HG03342 (cell line): ENCODE measurements around the gene GPSM1.
"Not testable (repeated sequence)": the region's sequence is repeated elsewhere in the genome, so short reads cannot be mapped to it uniquely, and the experiment has no call there.

Experiments used
- ATAC-seq: cut with Tn5 transposase; IDR thresholded peaks from one replicate; pipeline ENCODE4 v1.9.1; 2021; ENCODE audit warnings: mild to moderate bottlenecking, moderate library complexity; ENCODE audit not compliant: unreplicated experiment

Gene GPSM1

DNA sequence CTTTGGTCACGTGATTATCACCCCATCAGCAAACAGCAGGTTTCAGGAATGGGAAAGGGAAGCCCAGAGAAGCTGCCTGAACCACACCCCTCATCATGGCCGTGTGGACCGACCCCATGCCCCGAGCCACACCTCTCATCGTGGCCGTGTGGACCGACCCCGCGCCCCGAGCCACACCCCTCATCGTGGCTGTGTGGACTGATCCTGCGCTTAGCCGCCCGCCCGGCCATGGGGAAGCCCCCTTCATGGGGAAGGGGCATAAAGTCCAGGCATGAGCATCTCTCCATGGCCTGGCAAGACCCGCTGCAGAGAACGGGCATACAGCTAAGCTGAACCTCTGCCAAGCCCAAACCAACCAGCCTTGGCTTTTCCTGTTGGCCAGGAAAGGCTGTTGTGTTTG lies 66.2 kb downstream of the GPSM1 start:
- no peak for ATAC-seq

DNA sequence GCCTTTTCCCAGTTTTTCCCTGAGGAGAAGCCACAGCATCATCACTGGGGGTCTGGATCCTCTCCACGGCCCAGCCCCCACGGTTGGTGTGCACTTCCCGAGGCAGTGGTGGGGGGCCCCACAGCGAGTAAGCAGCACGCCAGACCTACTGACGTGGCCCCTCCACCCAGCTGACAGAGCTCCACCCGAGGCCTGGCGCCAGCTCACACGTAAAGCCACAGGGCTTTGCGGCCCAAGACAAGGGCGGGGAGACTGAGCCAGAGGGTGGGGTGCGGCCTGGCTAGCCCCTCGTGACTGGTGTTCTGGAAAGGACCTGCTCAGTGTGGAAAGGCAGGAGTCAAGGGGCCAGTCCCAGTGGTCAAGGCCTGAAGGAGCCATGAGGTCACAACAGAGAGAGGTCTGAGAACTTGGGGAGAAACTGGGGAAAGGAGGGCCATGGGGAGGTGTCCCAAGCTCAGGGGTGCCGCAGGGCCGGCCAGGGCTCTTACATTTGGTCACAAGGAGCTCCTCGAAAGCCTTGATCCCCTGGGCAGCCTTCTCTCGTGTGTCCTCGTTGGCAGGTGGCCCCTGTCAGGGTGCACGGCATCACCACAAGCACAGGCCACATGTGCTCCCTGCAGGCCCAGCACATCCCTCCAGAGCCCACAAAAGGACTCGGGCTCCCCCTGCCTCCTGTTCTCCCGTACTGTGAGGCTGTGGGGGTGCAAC lies 67.1 kb downstream of the GPSM1 start:
- no peak for ATAC-seq

DNA sequence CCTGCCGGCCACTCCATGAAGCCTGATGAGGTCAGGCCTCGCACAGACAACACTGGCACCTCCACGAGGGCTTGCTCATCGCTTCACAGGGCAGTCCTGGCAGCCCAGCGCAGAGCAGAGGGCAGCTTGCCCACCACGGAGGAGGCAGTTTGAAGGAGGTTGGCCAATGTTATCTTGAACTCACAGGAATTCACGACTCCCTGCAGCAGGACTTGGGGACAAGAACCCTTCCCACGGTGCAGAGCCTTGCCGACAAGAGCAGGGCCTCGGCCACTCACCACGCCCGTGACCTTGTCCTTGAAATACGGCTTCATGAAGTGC lies 67.6 kb downstream of the GPSM1 start:
- ATAC-seq, result no peak

DNA sequence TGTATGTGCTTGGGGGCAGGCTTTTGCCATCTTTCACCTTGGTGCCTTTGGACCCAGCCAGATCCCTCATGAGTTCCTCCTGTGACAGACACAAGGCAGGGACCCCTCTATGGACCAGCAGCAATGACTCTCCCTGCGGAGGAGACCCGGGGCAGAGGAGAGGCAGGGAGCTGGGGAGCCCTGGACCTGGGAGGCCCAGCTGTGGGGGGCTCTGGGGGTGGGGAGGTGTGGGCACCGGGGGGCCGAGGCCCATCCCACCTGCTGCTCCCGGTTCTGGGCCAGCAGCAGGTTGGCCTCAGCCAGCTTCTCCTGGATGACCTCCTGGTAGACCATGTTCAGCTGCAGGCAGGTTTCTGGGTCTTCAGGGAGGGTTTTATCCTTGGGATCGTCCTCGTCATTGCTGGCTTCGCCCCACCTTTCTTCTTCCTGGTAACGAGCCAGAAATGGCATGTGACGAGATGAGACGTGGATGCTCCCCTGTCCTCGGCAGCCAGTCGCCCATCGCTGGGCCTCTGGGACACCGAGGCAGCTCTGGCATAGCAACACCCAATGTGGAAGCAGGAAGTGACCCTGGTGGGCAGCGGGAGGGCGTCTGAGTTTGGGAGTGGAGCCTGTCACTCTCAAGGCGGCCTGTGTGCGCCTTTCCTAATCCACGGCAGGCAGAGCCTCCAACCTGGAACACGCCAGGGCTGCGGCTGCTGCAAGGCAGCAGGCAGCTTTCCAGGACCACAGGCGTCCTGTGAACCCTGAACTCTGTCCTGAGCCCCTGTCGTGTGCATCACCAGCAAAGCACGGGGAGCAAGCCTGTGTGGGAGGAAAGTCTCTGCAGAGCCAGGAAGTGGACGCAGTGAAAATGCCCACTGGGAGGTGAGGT lies 68.2 kb downstream of the GPSM1 start:
- no peak for ATAC-seq

DNA sequence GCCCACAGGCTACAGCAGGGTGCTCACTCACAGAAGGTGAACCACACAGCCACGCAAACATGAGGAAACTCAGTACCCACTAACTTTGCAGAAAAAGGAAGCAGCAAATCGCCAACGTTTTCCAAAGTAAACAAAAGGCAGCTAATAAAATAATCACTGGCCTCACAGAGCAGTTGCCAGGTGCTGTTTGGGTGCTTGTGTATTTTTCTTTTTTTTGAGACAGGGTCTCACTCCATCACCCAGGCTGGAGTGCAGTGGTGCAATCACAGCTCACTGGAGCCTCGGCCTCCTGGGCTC lies 68.8 kb downstream of the GPSM1 start:
- ATAC-seq, result no peak

DNA sequence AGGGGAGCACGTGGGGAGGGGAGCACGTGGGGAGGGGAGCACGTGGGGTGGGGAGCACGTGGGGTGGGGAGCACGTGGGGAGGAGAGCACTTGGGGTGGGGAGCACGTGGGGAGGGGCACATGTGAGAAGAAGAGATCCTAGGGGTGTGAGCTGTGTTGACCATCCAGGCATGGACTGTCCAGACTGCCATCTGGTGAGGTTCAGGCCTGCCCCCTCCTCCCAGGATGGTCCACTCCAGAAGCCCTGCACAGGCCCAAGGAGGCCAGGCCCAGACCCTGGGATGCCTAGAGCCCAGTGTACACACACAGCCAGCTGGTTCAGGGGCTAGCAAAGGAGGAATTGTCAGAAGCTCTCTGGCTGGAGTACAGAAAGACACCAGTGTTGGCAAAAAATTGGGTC lies 70.3 kb downstream of the GPSM1 start:
- no peak for ATAC-seq

DNA sequence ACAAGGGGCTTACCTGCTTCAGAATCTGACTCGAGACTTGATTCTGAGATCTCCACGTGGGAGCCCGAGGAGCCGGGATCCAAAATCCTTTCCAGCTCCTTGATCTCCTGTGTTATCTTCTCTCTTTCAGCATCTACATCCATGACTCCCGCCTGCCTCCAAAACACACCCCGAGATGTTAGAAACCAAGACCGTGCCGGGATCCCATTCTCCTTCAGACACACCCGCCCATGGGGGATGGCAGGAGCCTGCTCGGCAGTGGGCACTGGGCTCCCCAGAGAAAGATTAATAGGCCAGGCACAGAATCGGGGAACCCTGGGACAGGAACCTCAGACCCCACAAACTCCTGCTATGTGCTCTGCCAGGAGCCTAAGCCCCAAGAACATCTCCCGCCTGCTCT lies 70.9 kb downstream of the GPSM1 start:
- no peak for ATAC-seq

DNA sequence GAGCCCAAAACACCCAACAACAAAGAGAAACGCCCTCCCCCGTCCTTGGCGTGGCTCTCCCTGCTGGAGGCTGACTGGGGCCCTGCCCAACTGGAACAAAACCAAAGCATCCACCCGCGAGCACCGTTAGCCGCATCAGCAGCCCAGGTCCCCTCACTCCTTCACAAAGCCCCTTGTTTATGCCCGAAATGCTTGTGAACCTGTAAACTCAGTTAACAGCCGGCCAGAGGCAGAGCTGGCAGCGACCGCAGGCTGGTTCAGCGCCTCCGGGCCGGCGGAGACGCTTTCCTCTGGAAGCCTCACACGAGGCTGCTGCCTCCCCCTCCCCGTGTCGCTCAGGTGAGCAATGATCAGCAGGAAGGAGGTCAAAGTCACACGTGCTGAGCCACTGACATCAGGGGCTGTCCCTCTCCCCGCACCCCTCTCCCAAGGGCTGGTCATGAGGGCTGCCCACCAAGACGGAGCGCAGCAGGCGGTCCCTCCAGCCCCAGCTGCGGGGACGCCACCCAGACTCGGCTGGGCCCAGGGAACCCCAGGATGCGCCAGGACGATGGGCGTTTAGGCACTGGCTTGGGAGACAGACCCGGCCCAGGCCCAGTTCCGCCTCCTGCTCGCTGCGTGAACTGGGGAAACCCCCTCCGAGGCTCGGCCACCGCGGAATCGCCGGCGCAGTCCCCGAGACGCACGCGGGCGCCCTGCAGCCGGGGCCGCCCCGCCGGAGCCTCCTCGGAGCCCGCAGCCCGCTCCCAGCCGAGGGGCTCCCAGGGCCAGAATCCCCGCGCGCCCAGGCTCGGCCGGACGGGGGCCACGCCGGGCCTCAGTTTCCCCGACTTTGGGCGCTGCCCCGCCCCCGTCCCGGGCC lies 72.1 kb downstream of the GPSM1 start:
- ATAC-seq, result no peak

DNA sequence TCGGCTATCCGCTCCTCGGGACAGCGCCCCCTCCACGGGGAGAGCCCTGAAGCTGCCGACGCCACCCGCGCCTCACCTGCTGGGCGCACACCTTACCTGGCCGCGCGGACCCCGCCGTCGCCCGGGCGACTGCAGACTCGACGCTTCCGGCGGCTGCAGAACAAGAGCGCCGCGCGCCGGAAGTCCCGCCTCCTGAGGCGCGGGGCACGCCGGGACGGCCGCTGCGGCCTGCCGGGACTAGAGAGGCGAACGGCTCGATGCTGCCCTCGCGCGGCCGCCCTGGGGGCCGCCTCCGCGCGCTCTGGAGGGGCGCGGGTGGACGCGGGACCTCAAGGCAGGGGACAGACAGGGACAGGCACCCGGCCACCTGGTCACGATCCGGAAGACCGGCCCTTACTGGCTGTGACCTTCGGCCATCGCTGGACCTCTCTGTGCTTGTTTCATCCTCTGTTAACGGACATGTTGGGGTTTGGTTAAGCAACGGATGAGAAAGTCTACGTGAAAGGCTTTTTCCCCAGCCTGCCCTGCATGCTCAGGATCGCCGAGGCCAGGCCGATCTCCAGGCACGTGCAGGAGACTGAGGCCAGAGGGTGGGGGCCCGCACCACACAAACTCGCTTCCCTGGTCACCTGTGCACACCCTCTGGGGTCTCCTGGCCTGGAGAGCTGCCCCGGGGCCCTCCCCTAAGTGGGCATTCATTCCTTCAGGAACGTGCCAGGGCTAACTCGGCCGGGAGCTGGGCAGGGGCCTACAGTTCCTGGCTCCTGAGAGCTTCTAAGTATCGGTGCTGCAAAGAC lies 72.9 kb downstream of the GPSM1 start, which contains the start of gene SNAPC4:
TSS of gene SNAPC4 (minus strand) at position 133 of the 797 bp plus-strand sequence. CDS start 1,742 bp downstream, outside the sequence.
- ATAC-seq, result peak; percentile 70

DNA sequence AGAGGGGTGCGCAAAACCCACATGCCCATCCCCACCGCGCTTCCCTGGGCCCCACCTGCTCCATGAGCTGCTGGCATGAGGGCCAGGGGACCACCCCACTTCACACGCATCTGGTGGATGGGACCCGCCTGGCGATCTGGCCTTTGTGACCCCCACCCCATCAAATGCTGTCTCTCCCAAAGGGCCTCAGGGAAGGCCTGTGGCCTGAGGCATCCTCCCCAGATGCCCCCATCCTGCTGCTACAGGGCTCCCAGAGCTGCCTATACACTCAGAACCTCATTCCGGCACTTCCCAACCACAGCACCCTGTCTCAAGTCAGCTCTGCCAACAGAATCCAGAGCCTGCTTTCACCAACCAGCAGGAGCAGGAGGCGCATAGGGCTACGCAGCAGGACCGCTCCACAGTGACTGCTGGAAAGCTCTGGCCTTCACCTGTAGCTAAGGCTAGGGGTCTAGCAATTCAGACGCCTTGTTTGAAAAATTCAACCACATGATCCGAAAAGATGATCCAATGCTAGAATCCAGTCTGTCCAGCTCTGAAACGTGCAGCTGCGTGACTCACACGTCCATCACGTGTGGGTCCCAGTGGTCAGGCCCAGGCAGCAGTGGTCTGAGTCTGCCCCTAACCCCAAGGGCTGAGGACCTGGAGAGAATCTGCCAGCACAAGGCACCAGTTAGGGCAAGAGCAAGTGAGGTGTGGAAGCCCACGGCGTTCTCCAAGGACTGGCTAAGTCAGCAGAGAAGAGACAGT lies 74.0 kb downstream of the GPSM1 start:
- ATAC-seq, result no peak

DNA sequence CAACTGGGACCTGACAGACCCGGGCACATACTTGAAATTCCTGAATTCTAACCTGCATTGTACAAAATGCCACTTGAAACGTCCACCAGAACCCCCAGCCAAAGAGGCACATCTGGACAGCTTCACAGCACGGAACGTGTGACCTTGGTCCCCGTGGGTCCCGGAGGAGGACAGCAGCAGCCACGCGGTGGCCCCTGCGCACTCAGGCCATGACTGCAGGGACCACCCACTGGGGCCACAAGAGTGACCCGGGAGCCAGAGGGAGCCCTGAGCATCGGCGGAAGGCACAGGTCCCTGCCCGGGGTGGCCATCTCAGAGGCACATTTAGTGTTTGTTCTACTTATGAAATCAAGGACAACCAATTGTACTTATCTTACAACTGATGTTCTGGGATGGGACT lies 74.7 kb downstream of the GPSM1 start:
- ATAC-seq, result no peak

DNA sequence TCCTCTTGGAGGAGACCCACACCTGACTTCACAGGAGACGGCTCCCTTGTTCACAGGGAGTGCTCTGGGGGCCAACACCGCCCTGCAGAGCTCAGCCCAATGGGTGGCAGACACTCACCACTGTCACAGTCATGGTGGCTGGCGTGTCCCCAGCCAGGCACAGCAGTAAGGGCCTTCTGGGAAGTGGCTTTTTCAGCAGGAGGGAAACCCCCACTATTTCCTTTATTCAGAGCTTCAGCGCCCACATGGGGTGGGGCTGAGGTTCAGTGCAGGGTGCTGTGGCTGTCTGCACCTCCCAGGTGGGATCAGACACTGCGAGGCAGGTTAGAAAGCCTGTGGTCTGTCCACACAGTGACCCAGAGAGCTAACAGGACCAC lies 76.2 kb downstream of the GPSM1 start:
- no peak for ATAC-seq

DNA sequence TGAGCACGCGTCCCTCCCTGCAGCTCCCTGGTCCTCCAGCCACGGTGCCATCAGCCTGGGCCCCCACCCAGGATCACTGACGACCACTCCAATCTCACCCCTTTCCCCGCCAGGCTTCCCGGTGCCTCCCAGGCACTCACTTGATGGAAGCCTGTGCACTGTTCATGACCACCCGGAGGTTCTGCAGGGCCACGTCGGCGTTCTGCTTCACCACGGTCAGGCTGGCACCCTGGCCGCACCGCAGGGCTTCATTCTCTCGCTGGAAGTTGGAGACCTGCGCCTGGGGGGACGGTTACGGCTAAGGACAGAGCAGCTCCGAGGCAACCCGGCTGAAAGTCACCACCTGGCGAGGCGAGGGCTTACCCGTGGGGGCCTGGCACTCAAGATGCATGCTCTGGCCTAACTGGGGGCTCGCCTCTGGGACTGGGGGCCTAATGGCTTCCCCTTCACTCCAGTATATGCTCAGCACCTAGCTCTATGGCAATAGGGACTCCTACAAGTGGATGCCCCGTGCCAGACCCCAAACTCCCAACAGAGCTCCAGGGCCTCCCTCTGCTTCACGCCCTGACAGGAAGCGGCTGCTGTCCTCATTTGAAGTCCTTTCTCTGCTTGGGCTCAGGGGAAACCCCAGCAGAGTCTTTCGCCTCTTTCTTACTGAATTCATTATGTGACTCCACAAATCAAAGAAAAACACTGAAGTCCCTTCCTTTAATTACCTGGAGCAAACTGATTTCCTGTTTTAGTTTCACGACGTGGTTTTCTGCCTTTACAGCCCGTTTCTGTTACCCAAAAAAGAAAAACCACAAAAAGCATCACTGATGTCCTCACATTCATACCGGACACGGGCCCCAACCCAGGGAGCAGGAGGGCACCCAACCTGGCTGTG lies 76.8 kb downstream of the GPSM1 start:
- no peak for ATAC-seq

DNA sequence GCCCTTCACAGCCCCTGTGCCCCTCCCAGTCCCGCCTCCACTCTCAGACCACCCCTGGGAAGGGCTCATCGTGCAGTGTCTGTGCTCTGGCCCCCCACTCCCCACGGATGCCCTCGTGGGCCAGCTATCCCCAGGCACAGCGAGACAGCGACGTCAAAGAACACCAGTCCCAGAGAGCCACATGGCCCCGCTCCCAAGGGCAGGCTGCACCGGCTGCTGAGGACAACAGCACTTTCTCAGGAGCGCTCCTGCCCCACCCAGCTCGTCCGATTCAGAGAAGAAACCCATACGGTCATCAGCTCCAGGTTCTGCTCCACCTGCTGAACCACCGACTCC lies 77.4 kb downstream of the GPSM1 start:
- ATAC-seq, result no peak

DNA sequence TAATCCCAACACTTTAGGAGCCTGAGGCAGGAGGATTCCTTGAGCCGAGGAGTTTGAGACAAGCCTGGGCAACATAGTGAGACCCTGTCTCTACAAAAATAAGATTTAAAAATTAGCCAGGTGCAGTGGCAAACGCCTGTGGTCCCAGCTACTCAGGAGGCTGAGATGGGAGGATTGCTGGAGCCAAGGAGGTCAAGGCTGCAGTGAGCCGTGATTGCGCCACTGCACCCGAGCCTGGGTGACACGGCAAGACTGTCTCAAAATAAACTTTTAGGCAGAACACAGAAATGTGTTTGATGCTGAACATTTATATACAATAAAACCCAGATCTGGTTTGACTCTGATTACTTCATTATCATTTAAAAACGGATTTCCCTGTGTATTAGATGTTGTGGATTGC lies 78.1 kb downstream of the GPSM1 start:
- no peak for ATAC-seq

DNA sequence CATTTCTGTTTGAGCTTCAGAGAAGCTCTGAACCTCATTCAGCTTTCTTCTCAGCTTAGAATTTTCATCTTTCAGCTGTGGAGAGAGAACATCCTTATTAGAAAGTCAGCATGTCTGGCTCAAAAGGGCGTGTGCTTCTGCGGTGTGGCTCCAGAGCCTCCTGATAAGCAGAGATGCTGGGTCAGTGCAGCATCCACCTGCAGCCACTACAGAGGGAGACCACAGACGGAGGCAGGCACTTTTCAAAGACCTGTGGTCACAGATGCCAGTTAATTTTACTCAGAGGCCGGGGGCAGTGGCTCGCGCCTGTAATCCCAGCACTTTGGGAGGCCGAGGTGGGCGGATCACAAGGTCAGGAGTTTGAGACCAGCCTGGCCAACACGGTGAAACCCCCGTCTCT lies 78.6 kb downstream of the GPSM1 start:
- ATAC-seq, result not testable (repeated sequence)

DNA sequence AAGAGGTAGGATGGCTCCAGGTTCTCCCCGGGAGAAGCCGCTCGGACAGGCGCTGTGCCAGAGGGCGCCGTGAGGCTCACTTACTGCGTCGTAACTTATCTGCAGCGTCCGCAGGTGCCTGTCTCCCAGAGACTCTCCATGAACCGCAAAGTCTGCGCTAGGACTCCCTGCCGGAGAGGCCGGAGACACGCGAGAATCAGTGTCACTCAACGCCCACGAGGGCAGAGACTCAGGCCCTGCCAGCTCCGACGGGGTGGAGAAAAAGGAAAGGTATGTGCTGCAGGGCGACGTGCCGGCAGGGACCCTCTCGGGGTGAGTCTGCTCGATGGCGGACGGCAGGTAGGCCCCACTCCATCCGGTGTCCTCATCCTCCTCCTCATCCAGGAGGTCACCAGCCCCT lies 79.7 kb downstream of the GPSM1 start:
- not testable (repeated sequence) for ATAC-seq

DNA sequence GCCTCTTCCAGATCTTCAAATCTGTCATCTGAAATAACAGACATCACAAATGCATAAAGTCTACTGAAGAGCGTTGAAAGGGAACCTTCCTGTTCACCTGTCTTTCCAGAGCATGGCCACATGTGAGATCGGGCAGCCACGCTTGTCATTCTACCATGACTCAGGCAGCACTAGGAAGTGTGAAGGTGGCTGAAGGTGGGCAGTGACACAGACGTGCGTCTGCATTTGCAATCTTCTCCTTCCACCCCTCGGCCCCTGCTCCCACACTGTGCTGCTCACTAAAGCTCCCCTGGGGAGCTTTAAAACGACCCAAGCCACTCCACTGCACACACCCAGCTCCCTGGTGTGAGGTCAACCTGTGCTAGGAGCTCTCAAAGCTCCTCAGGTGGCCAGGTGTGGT lies 80.6 kb downstream of the GPSM1 start:
- ATAC-seq, result no peak
